ENCODE data around the gene TUFT1. TPM values are rescaled to one million over a fixed set of nuclear protein-coding genes. Genes with fewer than 3 reads are reported as not detected.

The TUFT1 gene
- total and polyA plus RNA-seq, 9 of the 15 experiments (the other 6 are each of a cell fraction or from before 2014, with no cell fraction given), result 0.54 to 2.0 (median 1.7) TPM

GRCh38 chr1:151629278-151629677 is 89.2 kb downstream of the TUFT1 start (continued):
- TF ChIP-seq MYC (IDR thresholded peaks at IDR 0.05; ENCODE audit: low read depth, low read length) (no peak), MYC (CRISPR knock-in tag; IDR thresholded peaks at IDR 0.05; ENCODE audit: borderline replicate concordance, low read depth) (0 out of 2 replicates have a peak, but pooled peaks have one; percentile 22), RHOXF2B (CRISPR knock-in tag; conservative IDR thresholded peaks at IDR 0.05) (no peak), AFF4 (CRISPR knock-in tag; IDR thresholded peaks at IDR 0.05) (no peak), GABPB2 (CRISPR knock-in tag; conservative IDR thresholded peaks at IDR 0.05) (peak; percentile 52; the same call in 1 of the 2 replicates), ASH1L (IDR thresholded peaks at IDR 0.05; ENCODE audit: borderline replicate concordance, low read depth, partially characterized antibody) (no peak), STAG1 (CRISPR knock-in tag; IDR thresholded peaks at IDR 0.05; ENCODE audit: borderline replicate concordance) (no peak), ZNF197 (CRISPR knock-in tag; IDR thresholded peaks at IDR 0.05; ENCODE audit: low read depth) (no peak), ZNF134 (CRISPR knock-in tag; conservative IDR thresholded peaks at IDR 0.05) (no peak), KAT7 (CRISPR knock-in tag; IDR thresholded peaks at IDR 0.05; ENCODE audit: borderline replicate concordance) (no peak), SLC30A9 (CRISPR knock-in tag; IDR thresholded peaks at IDR 0.05) (peak; percentile 81; the same call in 1 of the 2 replicates), NFIX (CRISPR knock-in tag; IDR thresholded peaks at IDR 0.05; ENCODE audit: low read depth) (peak; percentile 72)
- TF ChIP-seq, protein P1, sequence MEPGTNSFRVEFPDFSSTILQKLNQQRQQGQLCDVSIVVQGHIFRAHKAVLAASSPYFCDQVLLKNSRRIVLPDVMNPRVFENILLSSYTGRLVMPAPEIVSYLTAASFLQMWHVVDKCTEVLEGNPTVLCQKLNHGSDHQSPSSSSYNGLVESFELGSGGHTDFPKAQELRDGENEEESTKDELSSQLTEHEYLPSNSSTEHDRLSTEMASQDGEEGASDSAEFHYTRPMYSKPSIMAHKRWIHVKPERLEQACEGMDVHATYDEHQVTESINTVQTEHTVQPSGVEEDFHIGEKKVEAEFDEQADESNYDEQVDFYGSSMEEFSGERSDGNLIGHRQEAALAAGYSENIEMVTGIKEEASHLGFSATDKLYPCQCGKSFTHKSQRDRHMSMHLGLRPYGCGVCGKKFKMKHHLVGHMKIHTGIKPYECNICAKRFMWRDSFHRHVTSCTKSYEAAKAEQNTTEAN (CRISPR knock-in tag; IDR thresholded peaks at IDR 0.05), result no peak
- TF ChIP-seq, protein P2, sequence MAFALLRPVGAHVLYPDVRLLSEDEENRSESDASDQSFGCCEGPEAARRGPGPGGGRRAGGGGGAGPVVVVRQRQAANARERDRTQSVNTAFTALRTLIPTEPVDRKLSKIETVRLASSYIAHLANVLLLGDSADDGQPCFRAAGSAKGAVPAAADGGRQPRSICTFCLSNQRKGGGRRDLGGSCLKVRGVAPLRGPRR (CRISPR knock-in tag; IDR thresholded peaks at IDR 0.05), result peak; percentile 46; the same call in 1 of the 2 replicates

MicroRNAs within 50 kb of the gene (microRNA counts, 767-probe panel; counts per million panel counts)
- not detected for microRNA hsa-miR-554

Small RNA genes within 50 kb of the gene (microRNA-seq; reads per million reads assigned to microRNA genes)
- not detected for gene MIR554 (ENCODE audit: borderline microRNAs expressed)

Small RNA genes within 50 kb of the gene (small RNA-seq; reads per million reads assigned to genes)
- gene MIR554, result not detected
- gene RF00405, result not detected
- gene RNU6-1062P, result not detected

Other genes with a start within 250 kb of the TUFT1 start
Only the 7 nearest of the 10 such genes appear.
- gene SELENBP1, start 167.6 kb upstream of the TUFT1 start, total RNA-seq (2014; rRNA removed), result 40.7 and 62.2 TPM in 2 replicates
- gene SELENBP1, start 167.6 kb upstream of the TUFT1 start, total RNA-seq (2014; rRNA removed; fragmentation: Illumina TruSeq; extraction: Trizol), result 18.9 and 28.3 TPM in 2 replicates
- gene SELENBP1, start 167.6 kb upstream of the TUFT1 start, total RNA-seq (2015; rRNA removed; fragmentation: Illumina TruSeq; extraction: Trizol), result 25.8 and 25.9 TPM in 2 replicates
- 41.9 and 42.9 TPM in 2 replicates for gene SELENBP1, start 167.6 kb upstream of the TUFT1 start, total RNA-seq (2021)
- 30.2 and 53.7 TPM in 2 replicates for gene SELENBP1, start 167.6 kb upstream of the TUFT1 start, polyA plus RNA-seq (2011; rRNA removed)
- 45.0 and 45.3 TPM in 2 replicates for gene SELENBP1, start 167.6 kb upstream of the TUFT1 start, polyA plus RNA-seq (2014; fragmentation: Illumina TruSeq; extraction: Trizol)
- 10 to 100 TPM; 52.1 to 81.2 TPM for gene SELENBP1, start 167.6 kb upstream of the TUFT1 start, polyA plus RNA-seq (2014; fragmentation: Nextera tagmentation; extraction: Ambion mirVana)
- gene SELENBP1, start 167.6 kb upstream of the TUFT1 start, polyA plus RNA-seq (2014; rRNA removed), result 47.1 and 50.8 TPM in 2 replicates
- 443 and 445 TPM in 2 replicates for gene PSMB4, start 140.7 kb upstream of the TUFT1 start, total RNA-seq (2014; rRNA removed)
- 352 and 409 TPM in 2 replicates for gene PSMB4, start 140.7 kb upstream of the TUFT1 start, total RNA-seq (2014; rRNA removed; fragmentation: Illumina TruSeq; extraction: Trizol)
- 383 and 397 TPM in 2 replicates for gene PSMB4, start 140.7 kb upstream of the TUFT1 start, total RNA-seq (2015; rRNA removed; fragmentation: Illumina TruSeq; extraction: Trizol)
- 411 and 426 TPM in 2 replicates for gene PSMB4, start 140.7 kb upstream of the TUFT1 start, total RNA-seq (2021)
- 448 and 475 TPM in 2 replicates for gene PSMB4, start 140.7 kb upstream of the TUFT1 start, polyA plus RNA-seq (2011; rRNA removed)
- gene PSMB4, start 140.7 kb upstream of the TUFT1 start, polyA plus RNA-seq (2014; fragmentation: Illumina TruSeq; extraction: Trizol), result 559 and 568 TPM in 2 replicates
- gene PSMB4, start 140.7 kb upstream of the TUFT1 start, polyA plus RNA-seq (2014; fragmentation: Nextera tagmentation; extraction: Ambion mirVana), result 100 to 1,000 TPM; 638 to 674 TPM
- gene PSMB4, start 140.7 kb upstream of the TUFT1 start, polyA plus RNA-seq (2014; rRNA removed), result 603 and 655 TPM in 2 replicates
- 16.4 and 25.1 TPM in 2 replicates for gene POGZ, start 80.8 kb upstream of the TUFT1 start, total RNA-seq (2014; rRNA removed)
- gene POGZ, start 80.8 kb upstream of the TUFT1 start, total RNA-seq (2014; rRNA removed; fragmentation: Illumina TruSeq; extraction: Trizol), result 17.6 and 22.0 TPM in 2 replicates
- 21.6 and 23.6 TPM in 2 replicates for gene POGZ, start 80.8 kb upstream of the TUFT1 start, total RNA-seq (2015; rRNA removed; fragmentation: Illumina TruSeq; extraction: Trizol)
- 38.2 and 40.6 TPM in 2 replicates for gene POGZ, start 80.8 kb upstream of the TUFT1 start, total RNA-seq (2021)
- gene POGZ, start 80.8 kb upstream of the TUFT1 start, polyA plus RNA-seq (2011; rRNA removed), result 26.8 and 44.3 TPM in 2 replicates
- 26.5 and 36.4 TPM in 2 replicates for gene POGZ, start 80.8 kb upstream of the TUFT1 start, polyA plus RNA-seq (2014; fragmentation: Illumina TruSeq; extraction: Trizol)
- 10 to 100 TPM in 1 of 2 experiments, 1 to 10 TPM in 1; 9.4 to 13.7 TPM for gene POGZ, start 80.8 kb upstream of the TUFT1 start, polyA plus RNA-seq (2014; fragmentation: Nextera tagmentation; extraction: Ambion mirVana)
- 20.8 and 21.5 TPM in 2 replicates for gene POGZ, start 80.8 kb upstream of the TUFT1 start, polyA plus RNA-seq (2014; rRNA removed)
- gene CGN, start 28.9 kb upstream of the TUFT1 start, total RNA-seq (2014; rRNA removed), result 1.4 TPM in 1 of 2 replicates, not detected in the other
- 0.04 and 0.06 TPM in 2 replicates for gene CGN, start 28.9 kb upstream of the TUFT1 start, total RNA-seq (2014; rRNA removed; fragmentation: Illumina TruSeq; extraction: Trizol)
- 0.07 TPM in 1 of 2 replicates, not detected in the other for gene CGN, start 28.9 kb upstream of the TUFT1 start, total RNA-seq (2015; rRNA removed; fragmentation: Illumina TruSeq; extraction: Trizol)
- gene CGN, start 28.9 kb upstream of the TUFT1 start, total RNA-seq (2021), result 0.27 and 0.34 TPM in 2 replicates
- gene CGN, start 28.9 kb upstream of the TUFT1 start, polyA plus RNA-seq (2011; rRNA removed), result 0.14 and 0.16 TPM in 2 replicates
- gene CGN, start 28.9 kb upstream of the TUFT1 start, polyA plus RNA-seq (2014; fragmentation: Illumina TruSeq; extraction: Trizol), result 0.03 and 0.19 TPM in 2 replicates
- gene CGN, start 28.9 kb upstream of the TUFT1 start, polyA plus RNA-seq (2014; fragmentation: Nextera tagmentation; extraction: Ambion mirVana), result under 1 TPM in 1 of 2 experiments, not detected in 1; 0.18 TPM
- 0.09 TPM in 1 of 2 replicates, not detected in the other for gene CGN, start 28.9 kb upstream of the TUFT1 start, polyA plus RNA-seq (2014; rRNA removed)
- gene SNX27, start 71.7 kb downstream of the TUFT1 start, total RNA-seq (2014; rRNA removed), result 9.0 and 9.6 TPM in 2 replicates
- gene SNX27, start 71.7 kb downstream of the TUFT1 start, total RNA-seq (2014; rRNA removed; fragmentation: Illumina TruSeq; extraction: Trizol), result 11.1 and 14.8 TPM in 2 replicates
- gene SNX27, start 71.7 kb downstream of the TUFT1 start, total RNA-seq (2015; rRNA removed; fragmentation: Illumina TruSeq; extraction: Trizol), result 10.4 and 10.6 TPM in 2 replicates
- 15.3 and 18.7 TPM in 2 replicates for gene SNX27, start 71.7 kb downstream of the TUFT1 start, total RNA-seq (2021)
- 13.2 and 13.6 TPM in 2 replicates for gene SNX27, start 71.7 kb downstream of the TUFT1 start, polyA plus RNA-seq (2011; rRNA removed)
- 5.1 and 6.8 TPM in 2 replicates for gene SNX27, start 71.7 kb downstream of the TUFT1 start, polyA plus RNA-seq (2014; fragmentation: Illumina TruSeq; extraction: Trizol)
- gene SNX27, start 71.7 kb downstream of the TUFT1 start, polyA plus RNA-seq (2014; fragmentation: Nextera tagmentation; extraction: Ambion mirVana), result 10 to 100 TPM in 1 of 2 experiments, 1 to 10 TPM in 1; 4.5 to 10.1 TPM
- gene SNX27, start 71.7 kb downstream of the TUFT1 start, polyA plus RNA-seq (2014; rRNA removed), result 7.6 and 8.3 TPM in 2 replicates
- not detected in 2 replicates for gene CELF3, start 176.5 kb downstream of the TUFT1 start, total RNA-seq (2014; rRNA removed)
- not detected in 2 replicates for gene CELF3, start 176.5 kb downstream of the TUFT1 start, total RNA-seq (2014; rRNA removed; fragmentation: Illumina TruSeq; extraction: Trizol)
- gene CELF3, start 176.5 kb downstream of the TUFT1 start, total RNA-seq (2015; rRNA removed; fragmentation: Illumina TruSeq; extraction: Trizol), result not detected in 2 replicates
- not detected in 2 replicates for gene CELF3, start 176.5 kb downstream of the TUFT1 start, total RNA-seq (2021)
- not detected in 2 replicates for gene CELF3, start 176.5 kb downstream of the TUFT1 start, polyA plus RNA-seq (2011; rRNA removed)
- gene CELF3, start 176.5 kb downstream of the TUFT1 start, polyA plus RNA-seq (2014; fragmentation: Illumina TruSeq; extraction: Trizol), result not detected in 2 replicates
- not detected for gene CELF3, start 176.5 kb downstream of the TUFT1 start, polyA plus RNA-seq (2014; fragmentation: Nextera tagmentation; extraction: Ambion mirVana)
- not detected in 2 replicates for gene CELF3, start 176.5 kb downstream of the TUFT1 start, polyA plus RNA-seq (2014; rRNA removed)
- gene RIIAD1, start 181.2 kb downstream of the TUFT1 start, total RNA-seq (2014; rRNA removed), result not detected in 2 replicates
- not detected in 2 replicates for gene RIIAD1, start 181.2 kb downstream of the TUFT1 start, total RNA-seq (2014; rRNA removed; fragmentation: Illumina TruSeq; extraction: Trizol)
- not detected in 2 replicates for gene RIIAD1, start 181.2 kb downstream of the TUFT1 start, total RNA-seq (2015; rRNA removed; fragmentation: Illumina TruSeq; extraction: Trizol)
- not detected in 2 replicates for gene RIIAD1, start 181.2 kb downstream of the TUFT1 start, total RNA-seq (2021)
- not detected in 2 replicates for gene RIIAD1, start 181.2 kb downstream of the TUFT1 start, polyA plus RNA-seq (2011; rRNA removed)
- not detected in 2 replicates for gene RIIAD1, start 181.2 kb downstream of the TUFT1 start, polyA plus RNA-seq (2014; fragmentation: Illumina TruSeq; extraction: Trizol)
- not detected for gene RIIAD1, start 181.2 kb downstream of the TUFT1 start, polyA plus RNA-seq (2014; fragmentation: Nextera tagmentation; extraction: Ambion mirVana)
- gene RIIAD1, start 181.2 kb downstream of the TUFT1 start, polyA plus RNA-seq (2014; rRNA removed), result not detected in 2 replicates

Data from K562 (cell line).